Measurements from ENCODE around the gene EVPLL. TPM values are rescaled to one million over a fixed set of nuclear protein-coding genes. Genes with fewer than 3 reads are reported as not detected.
A peak's percentile ranks its signal among the peaks of the same experiment; 100 is the strongest.
"Not testable (repeated sequence)": the region's sequence is repeated elsewhere in the genome, so short reads cannot be mapped to it uniquely, and the experiment has no call there.

The EVPLL gene
- not detected for total RNA-seq

DNA sequence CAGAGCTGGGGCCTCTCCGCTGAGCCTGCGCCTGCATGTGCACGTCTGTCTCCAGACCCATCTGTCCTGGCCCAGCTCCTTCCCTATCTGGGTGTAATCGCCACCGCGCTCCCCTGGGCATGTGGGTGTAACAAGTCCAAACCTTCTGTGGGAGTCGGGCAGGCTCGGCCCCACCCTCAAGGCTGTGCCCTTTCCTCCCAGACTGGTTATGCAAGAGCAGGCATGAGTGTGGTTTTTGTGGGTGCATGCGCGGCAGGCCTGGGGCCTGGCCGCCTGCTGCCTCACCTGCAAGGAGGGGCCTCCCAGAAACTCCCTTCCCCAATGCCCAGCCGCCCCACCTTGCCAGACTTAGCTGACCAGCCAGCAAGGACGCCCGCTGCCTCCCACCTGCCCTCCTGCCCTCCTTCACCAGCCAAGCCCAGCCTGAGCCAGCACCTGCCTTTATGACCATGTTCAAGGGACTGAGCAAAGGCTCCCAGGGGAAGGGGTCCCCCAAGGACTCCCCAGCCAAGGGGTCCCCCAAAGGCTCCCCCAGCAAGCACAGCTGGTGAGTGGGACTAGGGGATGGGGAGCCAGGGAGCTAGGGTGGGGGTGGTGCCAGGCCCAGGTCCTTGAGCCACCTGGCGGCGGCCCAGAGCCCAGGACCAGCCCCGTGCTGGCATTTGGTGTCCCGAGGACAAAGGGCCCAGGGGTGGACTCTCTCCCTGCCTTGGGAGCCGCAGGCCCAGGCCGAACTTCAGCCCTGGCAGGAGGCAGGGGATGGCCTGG is at the start of gene EVPLL:
Gene EVPLL, plus strand, starts transcription at position 342 of the 768 bp plus-strand sequence. CDS start 3,160 bp downstream, outside the sequence.
- no peaks in the 10 kb centered on the region for H3K4me1 ChIP-seq
- H3K4me3 ChIP-seq = no peak within 1 kb of the TSS
- no peaks in the 10 kb centered on the region for H3K27me3 ChIP-seq
- no peak within 1 kb of the TSS for H3K27ac ChIP-seq
- no peaks in the 10 kb centered on the region for H3K9me3 ChIP-seq
- DNase-seq (peak in 1 of 4 donors; percentile 32), ATAC-seq (no peak)
- intact Hi-C loops (cut with DNase I) = no loop called here
- TF ChIP-seq, protein P1, sequence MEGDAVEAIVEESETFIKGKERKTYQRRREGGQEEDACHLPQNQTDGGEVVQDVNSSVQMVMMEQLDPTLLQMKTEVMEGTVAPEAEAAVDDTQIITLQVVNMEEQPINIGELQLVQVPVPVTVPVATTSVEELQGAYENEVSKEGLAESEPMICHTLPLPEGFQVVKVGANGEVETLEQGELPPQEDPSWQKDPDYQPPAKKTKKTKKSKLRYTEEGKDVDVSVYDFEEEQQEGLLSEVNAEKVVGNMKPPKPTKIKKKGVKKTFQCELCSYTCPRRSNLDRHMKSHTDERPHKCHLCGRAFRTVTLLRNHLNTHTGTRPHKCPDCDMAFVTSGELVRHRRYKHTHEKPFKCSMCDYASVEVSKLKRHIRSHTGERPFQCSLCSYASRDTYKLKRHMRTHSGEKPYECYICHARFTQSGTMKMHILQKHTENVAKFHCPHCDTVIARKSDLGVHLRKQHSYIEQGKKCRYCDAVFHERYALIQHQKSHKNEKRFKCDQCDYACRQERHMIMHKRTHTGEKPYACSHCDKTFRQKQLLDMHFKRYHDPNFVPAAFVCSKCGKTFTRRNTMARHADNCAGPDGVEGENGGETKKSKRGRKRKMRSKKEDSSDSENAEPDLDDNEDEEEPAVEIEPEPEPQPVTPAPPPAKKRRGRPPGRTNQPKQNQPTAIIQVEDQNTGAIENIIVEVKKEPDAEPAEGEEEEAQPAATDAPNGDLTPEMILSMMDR (IDR thresholded peaks at IDR 0.05) = no peak
- no peak for TF ChIP-seq POLR2A (IDR thresholded peaks at IDR 0.05)
- WGBS, 2 donors = 63 to 83% methylated on average over 4 to 19 of the region's 20 CpGs
- no peaks in the 10 kb centered on the region for H3K36me3 ChIP-seq (replicated peaks in 1 of 2; ENCODE audit: insufficient read depth in 1 of 2, low read depth in 2 of 2)

DNA sequence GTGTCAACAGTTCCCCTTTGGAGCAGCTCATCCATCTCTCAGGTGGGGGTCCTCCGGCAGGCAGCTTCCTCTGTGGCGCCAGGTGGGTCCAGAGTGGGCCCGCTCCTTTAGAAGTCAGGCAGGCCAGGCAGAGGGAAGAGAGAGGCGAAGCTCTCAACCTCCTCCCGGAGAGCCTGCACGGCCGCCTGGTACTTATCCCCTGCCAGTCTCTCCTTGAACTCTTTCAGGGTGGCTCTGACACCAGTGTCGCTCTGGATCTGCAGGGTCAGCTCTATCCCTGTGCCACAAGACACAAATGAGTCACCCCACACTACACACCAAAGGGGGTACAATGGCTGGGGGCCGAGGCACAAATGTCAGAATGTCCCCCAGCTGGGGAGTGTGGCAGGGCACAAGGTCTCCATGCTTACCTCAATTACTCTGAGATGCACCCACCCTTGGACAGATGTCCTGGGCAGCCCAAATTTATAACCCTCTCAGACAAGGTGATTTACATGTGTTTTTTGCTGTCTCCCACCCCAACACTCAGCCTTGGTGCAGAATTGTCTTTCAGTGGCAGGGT is 48.9 kb upstream of the EVPLL start:
- intact Hi-C loops (cut with DNase I) = no loop called here
- DNase-seq = no peak
- no peaks in the 10 kb centered on the region for H3K4me1 ChIP-seq
- no peaks in the 10 kb centered on the region for H3K9me3 ChIP-seq
- no peak for ATAC-seq
- no peak overlapping the region for H3K4me3 ChIP-seq
- TF ChIP-seq, protein P1 (IDR thresholded peaks at IDR 0.05) = no peak
- no peak for TF ChIP-seq POLR2A (IDR thresholded peaks at IDR 0.05)
- WGBS, 2 donors = 95 to 96% methylated on average over 6 to 9 of the region's 9 CpGs
- no peaks in the 10 kb centered on the region for H3K27me3 ChIP-seq
- H3K27ac ChIP-seq = no peak overlapping the region
- H3K36me3 ChIP-seq (replicated peaks in 1 of 2; ENCODE audit: insufficient read depth in 1 of 2, low read depth in 2 of 2) = peaks cover 0 to 20% of the 10 kb centered on the region in 2 donors

DNA sequence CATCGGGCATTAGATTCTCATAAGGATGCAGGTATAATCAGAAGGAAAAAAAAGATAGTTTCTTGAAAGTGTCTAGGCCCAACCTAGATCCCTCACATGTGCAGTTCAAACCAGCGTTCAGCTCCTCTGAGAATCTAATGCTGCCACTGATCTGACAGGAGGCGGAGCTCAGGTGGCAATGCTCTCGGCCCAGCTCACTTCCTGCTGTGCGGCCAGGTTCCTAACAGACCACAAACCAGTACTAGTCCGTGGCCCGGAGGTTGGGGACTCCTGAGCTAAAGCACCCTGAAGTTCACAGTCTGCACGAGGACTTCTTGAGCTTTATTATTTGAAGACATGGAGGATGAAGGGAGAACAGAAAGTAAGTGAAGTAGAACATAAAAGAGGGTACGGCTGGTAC is 45.7 kb upstream of the EVPLL start:
- WGBS, 2 donors = 85% methylated on average over 9 of the region's 9 CpGs
- no peak overlapping the region for H3K27ac ChIP-seq
- TF ChIP-seq, protein P1 (IDR thresholded peaks at IDR 0.05) = no peak
- TF ChIP-seq POLR2A (IDR thresholded peaks at IDR 0.05) = no peak
- DNase-seq = no peak
- no peak for ATAC-seq
- peaks cover 0 to 25% of the 10 kb centered on the region in 2 donors for H3K36me3 ChIP-seq (replicated peaks in 1 of 2; ENCODE audit: insufficient read depth in 1 of 2, low read depth in 2 of 2)
- H3K9me3 ChIP-seq = no peaks in the 10 kb centered on the region
- no peaks in the 10 kb centered on the region for H3K27me3 ChIP-seq
- H3K4me3 ChIP-seq = no peak overlapping the region
- intact Hi-C loops (cut with DNase I) = no loop called here
- H3K4me1 ChIP-seq = no peaks in the 10 kb centered on the region

DNA sequence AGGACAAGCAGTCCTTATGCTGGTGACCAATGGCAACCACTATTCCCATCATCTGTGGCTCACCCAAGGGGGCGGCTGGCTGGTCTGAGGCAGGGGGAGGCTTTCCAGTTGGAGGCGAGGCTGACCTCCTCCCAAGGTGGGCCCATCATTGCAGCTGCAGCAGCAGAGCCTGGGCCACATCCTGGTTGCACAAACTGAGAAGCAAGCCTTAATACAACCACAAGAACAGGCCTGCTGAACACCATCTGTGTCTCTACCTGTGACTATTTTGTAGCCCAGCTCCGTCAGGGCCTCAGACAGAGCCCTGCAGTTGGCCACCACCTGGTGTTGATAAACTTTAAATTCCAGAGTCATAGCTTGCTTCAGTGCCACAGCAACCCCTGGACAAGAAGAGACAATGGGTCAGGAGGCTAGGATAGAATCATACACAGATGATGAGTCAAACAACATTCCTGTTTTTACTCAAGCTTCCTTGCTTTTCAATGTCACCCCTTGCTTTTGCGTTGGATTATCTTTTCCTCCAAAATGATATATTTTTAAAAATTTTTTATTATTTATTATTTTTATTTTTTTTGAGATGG is 44.6 kb upstream of the EVPLL start:
- TF ChIP-seq POLR2A (IDR thresholded peaks at IDR 0.05) = no peak
- TF ChIP-seq, protein P1 (IDR thresholded peaks at IDR 0.05) = no peak
- 67 to 90% methylated on average over 3 to 4 of the region's 4 CpGs for WGBS, 2 donors
- intact Hi-C loops (cut with DNase I) = no loop called here

DNA sequence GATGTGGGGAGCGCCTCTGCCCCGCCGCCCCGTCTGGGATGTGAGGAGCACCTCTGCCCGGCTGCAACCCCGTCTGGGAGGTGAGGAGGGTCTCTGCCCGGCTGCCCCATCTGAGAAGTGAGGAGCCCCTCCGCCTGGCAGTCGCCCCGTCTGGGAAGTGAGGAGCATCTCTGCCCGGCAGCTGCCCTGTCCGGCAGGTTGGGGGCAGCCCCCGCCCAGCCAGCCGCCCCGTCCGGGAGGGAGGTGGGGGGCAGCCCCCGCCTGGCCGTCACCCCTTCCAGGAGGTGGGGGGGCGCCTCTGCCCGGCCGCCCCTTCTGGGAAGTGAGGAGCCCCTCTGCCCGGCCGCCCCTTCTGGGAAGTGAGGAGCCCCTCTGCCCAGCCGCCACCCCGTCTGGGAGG is 39.4 kb upstream of the EVPLL start:
- intact Hi-C loops (cut with DNase I); DNase-seq; H3K4me3 ChIP-seq; H3K4me1 ChIP-seq; H3K27me3 ChIP-seq; H3K27ac ChIP-seq; ATAC-seq; H3K9me3 ChIP-seq: not testable (repeated sequence)
- H3K36me3 ChIP-seq (replicated peaks in 1 of 2; ENCODE audit: insufficient read depth in 1 of 2, low read depth in 2 of 2) = peaks cover 0 to 13% of the 10 kb centered on the region in 2 donors
- 97% methylated on average over 5 of the region's 25 CpGs; no CpG with 5 or more reads in 1 of the 2 donors for WGBS, 2 donors

More for the DNA sequence above, 44.6 kb upstream of the EVPLL start:
- ATAC-seq = no peak
- Histone ChIP-seq H3K4me3 (no peak overlapping the region), H3K36me3 (replicated peaks in 1 of 2; ENCODE audit: insufficient read depth in 1 of 2, low read depth in 2 of 2) (peaks cover 0 to 22% of the 10 kb centered on the region in 2 donors), H3K4me1 (no peaks in the 10 kb centered on the region), H3K27me3 (no peaks in the 10 kb centered on the region), H3K27ac (no peak overlapping the region), H3K9me3 (no peaks in the 10 kb centered on the region)
- no peak for DNase-seq
